ENCODE data around the gene HTATSF1. TPM values are rescaled to one million over a fixed set of nuclear protein-coding genes. Genes with fewer than 3 reads are reported as not detected.

The HTATSF1 gene
- total RNA-seq, 1 experiment from 2014 or later, result 74.7 TPM

- no peaks in the 10 kb centered on the region for H3K27me3 ChIP-seq (ENCODE audit: low read length)
- no TSS peak for BruUV-seq (replicated peaks)
- H3K36me3 ChIP-seq (ENCODE audit: low read depth, low read length), result no peaks in the 10 kb centered on the region
- H3K27ac ChIP-seq (ENCODE audit: low read length), result no peak overlapping the region
- H3F3A ChIP-seq (ENCODE audit: low read length, unreplicated experiment), result no peaks in the 10 kb centered on the region
- no peaks in the 10 kb centered on the region for H4K20me1 ChIP-seq (ENCODE audit: low read length)
- H3K4me3 ChIP-seq (ENCODE audit: low read length), result no peak overlapping the region
- POLR2A ChIA-PET (ENCODE audit: unreplicated experiment), result no interaction called here
- H3K79me2 ChIP-seq (ENCODE audit: low read length), result no peaks in the 10 kb centered on the region
- H3K9me2 ChIP-seq (replicated peaks; ENCODE audit: low read length), result no peaks in the 10 kb centered on the region
- TF ChIP-seq EZH2 (IDR thresholded peaks at IDR 0.05; ENCODE audit: low read length, unreplicated experiment), result no peak
- TF ChIP-seq EZH2phosphoT487 (IDR thresholded peaks at IDR 0.05; ENCODE audit: borderline replicate concordance, low read length), result no peak
- TF ChIP-seq, protein P1, sequence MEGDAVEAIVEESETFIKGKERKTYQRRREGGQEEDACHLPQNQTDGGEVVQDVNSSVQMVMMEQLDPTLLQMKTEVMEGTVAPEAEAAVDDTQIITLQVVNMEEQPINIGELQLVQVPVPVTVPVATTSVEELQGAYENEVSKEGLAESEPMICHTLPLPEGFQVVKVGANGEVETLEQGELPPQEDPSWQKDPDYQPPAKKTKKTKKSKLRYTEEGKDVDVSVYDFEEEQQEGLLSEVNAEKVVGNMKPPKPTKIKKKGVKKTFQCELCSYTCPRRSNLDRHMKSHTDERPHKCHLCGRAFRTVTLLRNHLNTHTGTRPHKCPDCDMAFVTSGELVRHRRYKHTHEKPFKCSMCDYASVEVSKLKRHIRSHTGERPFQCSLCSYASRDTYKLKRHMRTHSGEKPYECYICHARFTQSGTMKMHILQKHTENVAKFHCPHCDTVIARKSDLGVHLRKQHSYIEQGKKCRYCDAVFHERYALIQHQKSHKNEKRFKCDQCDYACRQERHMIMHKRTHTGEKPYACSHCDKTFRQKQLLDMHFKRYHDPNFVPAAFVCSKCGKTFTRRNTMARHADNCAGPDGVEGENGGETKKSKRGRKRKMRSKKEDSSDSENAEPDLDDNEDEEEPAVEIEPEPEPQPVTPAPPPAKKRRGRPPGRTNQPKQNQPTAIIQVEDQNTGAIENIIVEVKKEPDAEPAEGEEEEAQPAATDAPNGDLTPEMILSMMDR (conservative IDR thresholded peaks at IDR 0.05; ENCODE audit: low read depth, low read length), result no peak
- intact Hi-C loops (cut with micrococcal nuclease), result no loop called here
- no peak overlapping the region for H3K4me2 ChIP-seq (ENCODE audit: low read length)
- ATAC-seq (no peak), DNase-seq (no peak)
- H3K9me3 ChIP-seq (ENCODE audit: low read length), result no peaks in the 10 kb centered on the region
- CTCF ChIA-PET, result no interaction called here
- no peak overlapping the region for H3K9ac ChIP-seq (ENCODE audit: low read length)
- H3K4me1 ChIP-seq (ENCODE audit: insufficient read depth, low read length), result no peaks in the 10 kb centered on the region
- no peak overlapping the region for H2AFZ ChIP-seq (ENCODE audit: low read length)
These were observed 51.8 kb downstream of the HTATSF1 start for GRCh38 chrX:136549226-136549625.

GRCh38 chrX:136551410-136551809, 54.0 kb downstream of the HTATSF1 start:
- Histone ChIP-seq H2AFZ (ENCODE audit: low read length) (no peak overlapping the region), H4K20me1 (ENCODE audit: low read length) (no peaks in the 10 kb centered on the region), H3K9me2 (replicated peaks; ENCODE audit: low read length) (no peaks in the 10 kb centered on the region), H3K4me3 (ENCODE audit: low read length) (no peak overlapping the region), H3K4me2 (ENCODE audit: low read length) (no peak overlapping the region), H3K27ac (ENCODE audit: low read length) (no peak overlapping the region), H3K79me2 (ENCODE audit: low read length) (no peaks in the 10 kb centered on the region), H3F3A (ENCODE audit: low read length, unreplicated experiment) (no peaks in the 10 kb centered on the region), H3K4me1 (ENCODE audit: insufficient read depth, low read length) (no peaks in the 10 kb centered on the region), H3K9me3 (ENCODE audit: low read length) (no peaks in the 10 kb centered on the region), H3K27me3 (ENCODE audit: low read length) (no peaks in the 10 kb centered on the region), H3K9ac (ENCODE audit: low read length) (no peak overlapping the region), H3K36me3 (ENCODE audit: low read depth, low read length) (no peaks in the 10 kb centered on the region)
- DNase-seq (no peak), ATAC-seq (no peak)
- TF ChIP-seq, protein P1 (conservative IDR thresholded peaks at IDR 0.05; ENCODE audit: low read depth, low read length), result no peak
- TF ChIP-seq EZH2 (IDR thresholded peaks at IDR 0.05; ENCODE audit: low read length, unreplicated experiment) (no peak), EZH2phosphoT487 (IDR thresholded peaks at IDR 0.05; ENCODE audit: borderline replicate concordance, low read length) (no peak)
- intact Hi-C loops (cut with micrococcal nuclease), result no loop called here
- ChIA-PET CTCF (interaction anchor here (0.5 kb wide), 1 partner anchor 54 kb away, joined by 12 read pairs; the partner anchor contains the start of gene HTATSF1), POLR2A (ENCODE audit: unreplicated experiment) (no interaction called here)
- no TSS peak for BruUV-seq (replicated peaks)

GRCh38 chrX:136555694-136556093, 58.3 kb downstream of the HTATSF1 start:
- Histone ChIP-seq H3F3A (ENCODE audit: low read length, unreplicated experiment) (no peaks in the 10 kb centered on the region), H3K9me2 (replicated peaks; ENCODE audit: low read length) (no peaks in the 10 kb centered on the region), H3K79me2 (ENCODE audit: low read length) (no peaks in the 10 kb centered on the region), H3K4me2 (ENCODE audit: low read length) (no peak overlapping the region), H3K9me3 (ENCODE audit: low read length) (no peaks in the 10 kb centered on the region), H3K4me1 (ENCODE audit: insufficient read depth, low read length) (no peaks in the 10 kb centered on the region), H3K27me3 (ENCODE audit: low read length) (no peaks in the 10 kb centered on the region), H2AFZ (ENCODE audit: low read length) (no peak overlapping the region), H3K27ac (ENCODE audit: low read length) (no peak overlapping the region), H4K20me1 (ENCODE audit: low read length) (no peaks in the 10 kb centered on the region), H3K9ac (ENCODE audit: low read length) (no peak overlapping the region), H3K36me3 (ENCODE audit: low read depth, low read length) (no peaks in the 10 kb centered on the region), H3K4me3 (ENCODE audit: low read length) (no peak overlapping the region)
- no TSS peak for BruUV-seq (replicated peaks)
- ChIA-PET CTCF (no interaction called here), POLR2A (ENCODE audit: unreplicated experiment) (no interaction called here)
- DNase-seq (no peak), ATAC-seq (no peak)
- intact Hi-C loops (cut with micrococcal nuclease), result no loop called here
- TF ChIP-seq, protein P1 (conservative IDR thresholded peaks at IDR 0.05; ENCODE audit: low read depth, low read length), result no peak
- TF ChIP-seq EZH2phosphoT487 (IDR thresholded peaks at IDR 0.05; ENCODE audit: borderline replicate concordance, low read length) (no peak), EZH2 (IDR thresholded peaks at IDR 0.05; ENCODE audit: low read length, unreplicated experiment) (no peak)

Small RNA genes within 50 kb of the gene (microRNA-seq; reads per million reads assigned to microRNA genes)
- 2.8 reads per million, percentile 4 among the genes with 10 or more reads in this experiment for gene MIR934 (ENCODE audit: unreplicated experiment)

Other genes with a start within 250 kb of the HTATSF1 start
- 0.40 and 0.69 TPM in 2 replicates for gene MAP7D3, start 246.2 kb upstream of the HTATSF1 start, total RNA-seq (2014; rRNA removed)
- not detected in 2 replicates for gene ADGRG4, start 196.6 kb upstream of the HTATSF1 start, total RNA-seq (2014; rRNA removed)
- gene BRS3, start 9.6 kb upstream of the HTATSF1 start, total RNA-seq (2014; rRNA removed), result not detected in 2 replicates
- 4.2 and 5.3 TPM in 2 replicates for gene VGLL1, start 34.6 kb downstream of the HTATSF1 start, total RNA-seq (2014; rRNA removed)
- not detected in 2 replicates for gene CD40LG, start 150.6 kb downstream of the HTATSF1 start, total RNA-seq (2014; rRNA removed)

Measured in PC-3 (cell line).